Measurements from ENCODE around the gene RAD21L1.

DNA sequence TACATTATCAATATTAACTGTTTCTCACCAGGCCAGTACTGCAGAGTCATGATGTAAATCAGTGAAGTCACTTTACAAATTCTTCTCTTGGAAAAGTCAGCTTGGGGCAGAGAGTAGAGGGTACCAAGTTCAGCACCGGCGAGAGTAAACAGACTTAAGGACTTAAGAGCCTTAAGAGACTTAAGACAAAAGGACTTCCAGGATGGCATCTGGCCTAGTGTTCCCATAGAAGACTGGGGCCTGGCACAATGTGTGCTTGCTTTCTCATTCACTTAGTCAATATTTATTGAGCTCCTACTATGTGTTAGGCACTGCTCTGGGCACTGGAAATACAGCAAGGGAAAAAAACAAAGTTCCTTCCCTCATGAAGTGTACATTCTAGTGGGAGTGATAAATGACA is 38.9 kb downstream of the RAD21L1 start:
- TF ChIP-seq, protein P1, sequence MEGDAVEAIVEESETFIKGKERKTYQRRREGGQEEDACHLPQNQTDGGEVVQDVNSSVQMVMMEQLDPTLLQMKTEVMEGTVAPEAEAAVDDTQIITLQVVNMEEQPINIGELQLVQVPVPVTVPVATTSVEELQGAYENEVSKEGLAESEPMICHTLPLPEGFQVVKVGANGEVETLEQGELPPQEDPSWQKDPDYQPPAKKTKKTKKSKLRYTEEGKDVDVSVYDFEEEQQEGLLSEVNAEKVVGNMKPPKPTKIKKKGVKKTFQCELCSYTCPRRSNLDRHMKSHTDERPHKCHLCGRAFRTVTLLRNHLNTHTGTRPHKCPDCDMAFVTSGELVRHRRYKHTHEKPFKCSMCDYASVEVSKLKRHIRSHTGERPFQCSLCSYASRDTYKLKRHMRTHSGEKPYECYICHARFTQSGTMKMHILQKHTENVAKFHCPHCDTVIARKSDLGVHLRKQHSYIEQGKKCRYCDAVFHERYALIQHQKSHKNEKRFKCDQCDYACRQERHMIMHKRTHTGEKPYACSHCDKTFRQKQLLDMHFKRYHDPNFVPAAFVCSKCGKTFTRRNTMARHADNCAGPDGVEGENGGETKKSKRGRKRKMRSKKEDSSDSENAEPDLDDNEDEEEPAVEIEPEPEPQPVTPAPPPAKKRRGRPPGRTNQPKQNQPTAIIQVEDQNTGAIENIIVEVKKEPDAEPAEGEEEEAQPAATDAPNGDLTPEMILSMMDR (IDR thresholded peaks at IDR 0.05; ENCODE audit: low read depth, low read length, poor library complexity, severe bottlenecking) = no peak
- TF ChIP-seq EZH2phosphoT487 (IDR thresholded peaks at IDR 0.05; ENCODE audit: borderline replicate concordance, low read length) = no peak

Measured in DOHH2 (cell line).